GM19395 (cell line): ENCODE results near the gene H1-8.

Experiments
- ATAC-seq: cut with Tn5 transposase; IDR thresholded peaks from one replicate; pipeline ENCODE4 v1.9.1; 2021; ENCODE audit warnings: mild to moderate bottlenecking, moderate library complexity; ENCODE audit not compliant: unreplicated experiment

H1-8 gene

GRCh38 chr3:129555153-129555550 is 12.2 kb downstream of the H1-8 start:
- no peak for ATAC-seq

GRCh38 chr3:129555616-129556357 is 12.8 kb downstream of the H1-8 start:
- ATAC-seq = no peak

GRCh38 chr3:129556358-129556695 is 13.4 kb downstream of the H1-8 start:
- ATAC-seq = no peak

GRCh38 chr3:129556890-129557547 is 14.0 kb downstream of the H1-8 start:
- ATAC-seq = no peak

- ATAC-seq = no peak
Measured at GRCh38 chr3:129557548-129557894, 14.5 kb downstream of the H1-8 start.

- ATAC-seq = no peak
Measured at GRCh38 chr3:129558081-129558771, 15.3 kb downstream of the H1-8 start.

GRCh38 chr3:129558772-129559564 is 16.0 kb downstream of the H1-8 start:
- ATAC-seq = no peak

- ATAC-seq = no peak
Measured at GRCh38 chr3:129559565-129560079, 16.6 kb downstream of the H1-8 start.

- no peak for ATAC-seq
Measured at GRCh38 chr3:129560269-129560787, 17.4 kb downstream of the H1-8 start.

- ATAC-seq = no peak
Measured at GRCh38 chr3:129560911-129561594, 18.1 kb downstream of the H1-8 start.

- no peak for ATAC-seq
Measured at GRCh38 chr3:129561619-129562248, 18.8 kb downstream of the H1-8 start.

GRCh38 chr3:129562803-129563202 is 19.8 kb downstream of the H1-8 start:
- ATAC-seq = no peak

- ATAC-seq = no peak
Measured at GRCh38 chr3:129563332-129563731, 20.4 kb downstream of the H1-8 start.

GRCh38 chr3:129563850-129564535 is 21.0 kb downstream of the H1-8 start:
- ATAC-seq = no peak

- no peak for ATAC-seq
Measured at GRCh38 chr3:129564981-129565644, 22.1 kb downstream of the H1-8 start.

GRCh38 chr3:129565902-129566301 is 22.9 kb downstream of the H1-8 start:
- ATAC-seq = no peak

- ATAC-seq = no peak
Measured at GRCh38 chr3:129567176-129567705, 24.3 kb downstream of the H1-8 start.

- no peak for ATAC-seq
Measured at GRCh38 chr3:129567939-129568338, 25.0 kb downstream of the H1-8 start.
